Mononuclear cell (primary cell): ENCODE results near the gene DCLK2. TPM values are rescaled to one million over a fixed set of nuclear protein-coding genes. Genes with fewer than 3 reads are reported as not detected.

Experiments
- H3K27me3 ChIP-seq: 2 replicates; pipeline ENCODE4 v1.6.0; 2011; ENCODE audit warnings: low read length, control low read depth; ENCODE audit not compliant: insufficient read depth
- H3K4me1 ChIP-seq: 2 replicates; pipeline ENCODE4 v1.5.1; 2011; ENCODE audit warnings: mild to moderate bottlenecking, low read length, control low read depth; ENCODE audit not compliant: insufficient read depth
- H3K4me3 ChIP-seq: 2 replicates; pipeline ENCODE4 v1.5.1; 2011; ENCODE audit warnings: mild to moderate bottlenecking, low read length, moderate library complexity
- H3K9me3 ChIP-seq: 2 replicates; pipeline ENCODE4 v1.5.1; 2011; ENCODE audit warnings: low read depth, mild to moderate bottlenecking, control low read depth, low read length
- total RNA-seq: library from RNA; depleted of rRNA; stranded (reverse); fragments of >200 nt; gene quantifications from one replicate; pipeline ENCODE4 v1.2.3, GENCODE V29; 2012

Gene DCLK2
- total RNA-seq, 1 donor = 0.31 TPM

GRCh38 chr4:150280081-150280895 is 202.0 kb downstream of the DCLK2 start:
- H3K9me3 ChIP-seq = no peaks in the 10 kb centered on the region
- H3K4me1 ChIP-seq = no peaks in the 10 kb centered on the region
- no peaks in the 10 kb centered on the region for H3K27me3 ChIP-seq
- H3K4me3 ChIP-seq = no peak overlapping the region

GRCh38 chr4:150280975-150281374 is 202.7 kb downstream of the DCLK2 start:
- no peaks in the 10 kb centered on the region for H3K4me1 ChIP-seq
- H3K9me3 ChIP-seq = no peaks in the 10 kb centered on the region
- H3K4me3 ChIP-seq = no peak overlapping the region
- no peaks in the 10 kb centered on the region for H3K27me3 ChIP-seq

DNA sequence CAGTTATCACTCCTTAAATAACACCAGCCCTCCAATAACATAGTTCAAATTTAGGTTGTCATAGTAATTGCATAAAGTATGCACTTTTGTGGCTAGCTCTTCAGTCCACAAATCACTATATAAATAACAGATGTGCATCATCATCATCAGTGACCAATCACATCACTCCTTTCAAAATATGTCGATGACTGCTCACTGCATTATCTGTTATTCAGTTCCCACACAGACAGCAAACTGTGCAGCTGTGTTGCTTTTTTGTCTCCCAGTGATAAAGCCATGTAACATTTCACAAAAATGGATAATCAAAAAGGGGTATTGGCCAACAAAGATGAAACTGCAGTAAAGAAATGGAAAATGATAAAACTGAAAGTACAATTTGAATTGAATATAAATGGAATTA is 205.4 kb downstream of the DCLK2 start:
- Histone ChIP-seq H3K4me1 (no peaks in the 10 kb centered on the region), H3K9me3 (no peaks in the 10 kb centered on the region), H3K27me3 (no peaks in the 10 kb centered on the region), H3K4me3 (no peak overlapping the region)

DNA sequence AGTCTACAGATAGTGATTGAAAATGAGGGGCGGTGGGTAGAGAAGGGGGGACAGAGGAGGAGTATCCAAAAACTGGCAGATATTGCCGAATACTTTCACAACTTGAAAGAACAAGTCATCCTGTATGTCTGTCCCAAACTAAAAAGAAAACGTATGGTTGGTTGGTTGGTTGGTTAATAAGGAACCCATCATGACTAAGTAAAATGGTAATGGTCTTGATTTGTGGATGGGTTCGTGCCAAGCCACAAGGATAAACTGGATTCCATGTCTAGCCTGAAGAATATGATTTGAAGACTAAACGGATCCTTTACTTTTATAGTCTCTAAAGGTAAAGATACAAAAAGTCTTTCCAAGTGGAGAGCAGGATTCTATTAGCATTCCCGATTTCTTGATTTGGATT is 208.4 kb downstream of the DCLK2 start:
- no peaks in the 10 kb centered on the region for H3K9me3 ChIP-seq
- no peaks in the 10 kb centered on the region for H3K4me1 ChIP-seq
- no peaks in the 10 kb centered on the region for H3K27me3 ChIP-seq
- H3K4me3 ChIP-seq = no peak overlapping the region

GRCh38 chr4:150289198-150289597 is 211.0 kb downstream of the DCLK2 start:
- Histone ChIP-seq H3K27me3 (no peaks in the 10 kb centered on the region), H3K4me1 (no peaks in the 10 kb centered on the region), H3K4me3 (no peak overlapping the region), H3K9me3 (no peaks in the 10 kb centered on the region)

GRCh38 chr4:150289881-150290280 is 211.6 kb downstream of the DCLK2 start:
- no peaks in the 10 kb centered on the region for H3K27me3 ChIP-seq
- no peaks in the 10 kb centered on the region for H3K9me3 ChIP-seq
- no peak overlapping the region for H3K4me3 ChIP-seq
- no peaks in the 10 kb centered on the region for H3K4me1 ChIP-seq

GRCh38 chr4:150297861-150298474 is 219.7 kb downstream of the DCLK2 start:
- Histone ChIP-seq H3K4me3 (no peak overlapping the region), H3K4me1 (no peaks in the 10 kb centered on the region), H3K9me3 (no peaks in the 10 kb centered on the region), H3K27me3 (no peaks in the 10 kb centered on the region)

- Histone ChIP-seq H3K4me1 (no peaks in the 10 kb centered on the region), H3K9me3 (no peaks in the 10 kb centered on the region), H3K27me3 (no peaks in the 10 kb centered on the region), H3K4me3 (no peak overlapping the region)
Measured at GRCh38 chr4:150299816-150300215, 221.6 kb downstream of the DCLK2 start.

GRCh38 chr4:150302553-150302952 is 224.3 kb downstream of the DCLK2 start:
- Histone ChIP-seq H3K4me1 (no peaks in the 10 kb centered on the region), H3K27me3 (no peaks in the 10 kb centered on the region), H3K4me3 (no peak overlapping the region), H3K9me3 (no peaks in the 10 kb centered on the region)

DNA sequence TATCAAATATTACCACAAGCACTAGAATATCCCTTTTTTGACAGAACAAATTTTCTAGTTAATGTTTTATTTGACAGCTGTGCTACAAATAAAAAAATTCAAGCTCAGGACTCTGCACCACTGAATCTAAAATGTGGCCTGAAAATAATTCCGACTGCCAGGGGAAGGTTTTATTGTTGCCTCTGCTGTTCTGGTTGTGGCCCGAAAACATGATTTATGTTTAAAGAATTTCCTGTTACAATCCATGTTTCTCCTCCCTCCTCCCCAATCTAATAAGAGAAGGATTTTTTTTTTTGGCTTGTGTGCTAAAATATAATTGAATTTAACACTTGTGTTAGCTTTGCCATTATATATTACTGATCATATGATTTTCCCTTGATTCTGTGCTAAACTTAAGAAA is 227.8 kb downstream of the DCLK2 start:
- Histone ChIP-seq H3K4me3 (no peak overlapping the region), H3K9me3 (no peaks in the 10 kb centered on the region), H3K27me3 (no peaks in the 10 kb centered on the region), H3K4me1 (no peaks in the 10 kb centered on the region)

GRCh38 chr4:150306719-150307118 is 228.5 kb downstream of the DCLK2 start:
- Histone ChIP-seq H3K9me3 (no peaks in the 10 kb centered on the region), H3K4me1 (no peaks in the 10 kb centered on the region), H3K27me3 (no peaks in the 10 kb centered on the region), H3K4me3 (no peak overlapping the region)
